GM20000 (cell line): ENCODE measurements around the gene SERINC2.
"Not testable (repeated sequence)": the region's sequence is repeated elsewhere in the genome, so short reads cannot be mapped to it uniquely, and the experiment has no call there.

Experiments used
- DNase-seq: peaks from one replicate; pipeline ENCODE4 v3.0.0; 2012; ENCODE audit warnings: low spot score
- TF ChIP-seq, protein P1 (sequence below): IDR thresholded peaks from 2 replicates; pipeline ENCODE4 v1.5.1; 2012; ENCODE audit warnings: mild to moderate bottlenecking, control low read depth; ENCODE audit errors: extremely low read depth, missing control alignments

SERINC2 gene

DNA sequence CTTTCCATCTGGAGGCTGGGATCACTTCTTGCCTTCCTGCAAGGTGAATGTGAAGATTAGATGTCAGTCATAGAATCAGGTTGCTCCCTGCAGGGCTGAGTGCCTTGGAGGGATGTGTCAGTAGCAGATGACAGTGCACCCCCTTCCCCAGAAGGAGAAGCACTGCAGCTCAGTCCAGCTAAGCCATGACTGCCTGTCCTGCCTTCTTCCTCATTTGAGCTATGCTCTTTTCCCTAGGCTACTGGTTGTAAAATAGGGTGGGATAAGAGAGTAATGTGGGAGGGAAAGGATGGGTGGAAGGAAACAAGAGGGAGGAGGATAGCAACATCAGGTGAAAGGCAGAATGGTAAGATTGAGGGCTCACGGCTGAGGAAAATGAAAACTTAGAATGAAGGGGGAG is 29.0 kb upstream of the SERINC2 start:
- no peak for DNase-seq
- TF ChIP-seq, protein P1, sequence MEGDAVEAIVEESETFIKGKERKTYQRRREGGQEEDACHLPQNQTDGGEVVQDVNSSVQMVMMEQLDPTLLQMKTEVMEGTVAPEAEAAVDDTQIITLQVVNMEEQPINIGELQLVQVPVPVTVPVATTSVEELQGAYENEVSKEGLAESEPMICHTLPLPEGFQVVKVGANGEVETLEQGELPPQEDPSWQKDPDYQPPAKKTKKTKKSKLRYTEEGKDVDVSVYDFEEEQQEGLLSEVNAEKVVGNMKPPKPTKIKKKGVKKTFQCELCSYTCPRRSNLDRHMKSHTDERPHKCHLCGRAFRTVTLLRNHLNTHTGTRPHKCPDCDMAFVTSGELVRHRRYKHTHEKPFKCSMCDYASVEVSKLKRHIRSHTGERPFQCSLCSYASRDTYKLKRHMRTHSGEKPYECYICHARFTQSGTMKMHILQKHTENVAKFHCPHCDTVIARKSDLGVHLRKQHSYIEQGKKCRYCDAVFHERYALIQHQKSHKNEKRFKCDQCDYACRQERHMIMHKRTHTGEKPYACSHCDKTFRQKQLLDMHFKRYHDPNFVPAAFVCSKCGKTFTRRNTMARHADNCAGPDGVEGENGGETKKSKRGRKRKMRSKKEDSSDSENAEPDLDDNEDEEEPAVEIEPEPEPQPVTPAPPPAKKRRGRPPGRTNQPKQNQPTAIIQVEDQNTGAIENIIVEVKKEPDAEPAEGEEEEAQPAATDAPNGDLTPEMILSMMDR, result no peak

DNA sequence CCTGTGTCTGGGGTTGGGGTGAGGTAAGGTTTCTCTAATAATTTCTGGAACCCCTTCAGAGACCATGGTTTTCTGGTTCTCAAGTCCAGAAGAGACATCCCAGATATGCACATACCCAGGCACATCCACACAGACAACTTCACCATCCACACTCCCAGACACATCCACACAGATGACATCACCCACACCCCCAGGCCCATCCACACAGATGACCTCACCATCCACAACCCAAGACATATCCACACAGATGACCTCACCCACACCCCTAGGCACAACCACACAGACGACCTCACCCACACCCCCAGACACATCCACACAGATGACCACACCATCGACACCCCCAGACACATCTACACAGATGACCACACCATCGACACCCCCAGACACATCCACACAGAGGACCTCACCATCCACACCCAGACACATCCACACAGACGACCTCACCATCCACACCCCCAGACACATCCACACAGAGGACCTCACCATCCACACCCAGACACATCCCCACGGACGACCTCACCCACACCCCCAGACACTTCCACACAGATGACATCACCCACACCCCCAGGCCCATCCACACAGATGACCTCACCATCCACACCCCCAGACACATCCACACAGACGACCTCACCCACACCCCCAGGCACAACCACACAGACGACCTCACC is 26.3 kb upstream of the SERINC2 start:
- DNase-seq, result not testable (repeated sequence)

DNA sequence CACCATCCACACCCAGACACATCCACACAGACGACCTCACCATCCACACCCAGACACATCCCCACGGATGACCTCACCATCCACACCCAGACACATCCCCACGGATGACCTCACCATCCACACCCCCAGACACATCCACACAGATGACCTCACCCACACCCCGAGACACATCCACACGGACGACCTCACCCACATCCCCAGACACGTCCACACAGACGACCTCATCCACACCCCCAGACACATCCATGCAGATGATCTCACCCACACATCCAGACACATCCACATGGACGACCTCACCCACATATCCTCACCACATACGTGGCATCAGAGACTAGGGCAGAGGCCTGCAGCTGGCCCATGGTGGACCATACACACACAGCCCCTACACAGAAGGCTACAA is 25.4 kb upstream of the SERINC2 start:
- TF ChIP-seq, protein P1, result no peak
- no peak for DNase-seq

DNA sequence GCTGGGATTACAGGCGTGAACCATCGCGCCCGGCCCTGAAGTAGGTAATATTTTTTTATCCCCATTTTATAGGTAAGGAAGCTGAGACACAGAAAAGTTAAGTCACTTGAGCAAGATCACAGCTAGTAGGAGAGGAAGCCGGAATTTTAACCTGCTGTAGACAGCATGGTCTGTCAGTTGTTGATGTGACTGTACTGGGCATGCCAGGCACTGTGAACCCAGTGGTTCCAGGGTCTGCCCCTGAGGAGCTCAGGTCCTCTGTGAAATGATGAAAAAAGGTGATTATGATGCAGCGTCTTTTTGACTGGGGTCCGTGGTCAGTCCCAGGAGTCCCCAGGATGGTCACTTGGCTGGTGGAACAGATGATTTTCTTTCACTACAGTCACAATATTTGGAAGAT is 23.4 kb upstream of the SERINC2 start:
- DNase-seq, result no peak

DNA sequence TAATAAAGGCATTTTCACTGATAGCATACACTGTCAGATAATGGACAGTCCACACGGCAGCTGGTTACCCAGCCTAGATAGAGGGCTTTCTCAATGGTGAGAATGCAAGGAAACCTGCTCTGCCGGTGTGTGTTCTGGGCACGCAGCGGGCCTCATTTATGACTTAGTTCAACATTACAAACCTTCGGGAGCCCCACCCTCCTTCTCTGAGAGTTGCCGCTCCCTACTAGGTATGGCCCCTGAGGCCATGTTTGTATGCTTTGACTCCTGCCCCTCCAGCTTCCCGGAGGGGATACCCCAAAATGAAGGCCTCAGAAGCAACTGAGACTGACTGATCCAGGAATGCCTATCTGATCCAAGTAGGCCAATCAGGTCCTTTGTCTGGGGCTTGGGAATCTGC is 22.9 kb upstream of the SERINC2 start:
- no peak for DNase-seq
- TF ChIP-seq, protein P1, result no peak

More for the DNA sequence above, 23.4 kb upstream of the SERINC2 start:
- TF ChIP-seq, protein P1, result no peak

DNA sequence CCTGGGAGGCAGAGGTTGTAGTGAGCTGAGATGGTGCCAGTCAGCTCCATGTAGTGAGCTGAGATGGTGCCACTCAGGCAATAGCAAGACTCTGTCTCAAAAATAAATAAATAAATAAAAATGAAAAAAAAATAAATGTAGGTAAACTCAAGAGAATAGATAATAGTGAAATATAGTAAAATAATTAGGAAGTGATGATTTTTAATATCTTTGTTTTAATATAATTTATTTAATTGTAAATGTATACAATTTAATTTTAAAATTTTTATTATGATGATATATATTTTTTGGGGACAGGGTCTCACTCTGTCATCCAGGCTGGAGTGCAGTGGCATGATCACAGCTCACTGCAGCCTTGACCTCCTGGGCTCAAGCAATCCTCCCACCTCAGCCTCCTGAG is 19.6 kb upstream of the SERINC2 start:
- TF ChIP-seq, protein P1, result no peak
- no peak for DNase-seq

DNA sequence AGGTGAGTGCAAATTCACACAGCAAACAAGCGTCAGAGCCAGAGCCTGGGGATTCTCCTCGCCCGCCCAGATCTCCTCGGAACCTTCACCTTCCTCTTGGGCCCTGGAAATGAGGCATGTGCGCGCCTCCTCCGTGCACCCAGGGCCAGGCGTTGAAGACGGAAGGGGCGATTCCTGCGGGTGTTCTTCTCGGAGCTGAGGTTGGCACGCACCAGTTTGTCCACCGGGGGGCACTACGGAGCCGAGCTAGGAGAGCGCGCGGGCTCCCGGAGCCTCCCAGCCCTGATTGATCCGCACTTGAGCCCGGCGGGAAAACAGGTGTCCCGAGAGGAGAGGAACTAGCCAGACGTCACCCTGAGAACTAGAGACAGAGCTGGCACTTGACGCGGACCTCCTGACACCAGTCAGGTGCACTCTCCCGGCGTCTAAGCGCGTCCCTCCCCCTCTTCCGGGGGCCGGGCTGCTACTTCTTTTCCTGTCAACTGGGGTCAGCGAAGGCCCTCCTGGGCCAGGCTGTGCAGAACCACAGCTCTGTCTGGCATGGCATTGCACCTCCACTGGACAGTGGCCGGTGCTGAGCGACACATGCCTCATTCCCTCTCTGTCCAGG is 18.3 kb upstream of the SERINC2 start:
- DNase-seq, result peak; percentile 84
- TF ChIP-seq, protein P1, result peak; percentile 77
